Femur (tissue), 1 donor: Measurements from ENCODE around the gene CKAP5.

Experiments used
- DNase-seq: peaks from one replicate; pipeline ENCODE4 v3.0.0-alpha.2; 2017

Gene CKAP5

DNA sequence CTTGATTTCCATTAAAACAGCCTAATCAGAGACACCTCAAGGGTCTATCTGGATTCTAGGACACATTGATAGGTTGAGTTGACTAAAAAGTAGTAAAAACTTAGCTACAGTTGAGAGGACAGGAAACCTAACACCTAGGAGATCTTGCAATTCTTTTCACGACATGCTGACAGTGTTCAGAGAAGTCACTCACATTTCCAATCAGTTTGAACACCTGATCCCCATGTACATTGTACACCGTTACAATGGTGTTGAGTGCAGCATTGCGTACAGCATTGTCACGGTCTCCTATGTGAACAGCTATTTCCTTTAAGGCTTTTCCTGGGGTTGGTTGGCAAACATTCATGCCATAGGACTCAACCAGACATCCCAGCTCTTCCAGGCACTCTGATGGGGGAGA, 84.3 kb downstream of the CKAP5 start:
- no peak for DNase-seq

GRCh38 chr11:46760429-46761128, 85.5 kb downstream of the CKAP5 start:
- no peak for DNase-seq

DNA sequence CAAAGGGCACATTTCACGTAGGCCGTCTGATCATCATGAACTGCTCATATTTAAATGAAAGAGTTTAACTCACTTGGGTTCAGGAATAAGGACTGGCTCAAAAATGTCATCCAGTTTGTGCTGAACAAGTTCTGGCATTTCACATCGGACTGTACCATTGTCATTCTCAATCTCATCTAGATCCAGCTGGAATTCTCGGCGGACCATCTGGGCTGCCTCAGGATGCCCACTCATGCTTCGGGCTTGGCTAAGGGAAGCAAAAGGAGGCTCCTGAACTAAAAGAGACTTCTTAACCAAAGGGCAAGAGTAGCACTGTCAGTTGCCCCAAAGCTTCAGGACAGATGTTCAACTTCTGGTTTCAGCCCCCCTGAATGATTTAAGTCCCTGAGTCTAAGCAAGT, 86.9 kb downstream of the CKAP5 start:
- no peak for DNase-seq

DNA sequence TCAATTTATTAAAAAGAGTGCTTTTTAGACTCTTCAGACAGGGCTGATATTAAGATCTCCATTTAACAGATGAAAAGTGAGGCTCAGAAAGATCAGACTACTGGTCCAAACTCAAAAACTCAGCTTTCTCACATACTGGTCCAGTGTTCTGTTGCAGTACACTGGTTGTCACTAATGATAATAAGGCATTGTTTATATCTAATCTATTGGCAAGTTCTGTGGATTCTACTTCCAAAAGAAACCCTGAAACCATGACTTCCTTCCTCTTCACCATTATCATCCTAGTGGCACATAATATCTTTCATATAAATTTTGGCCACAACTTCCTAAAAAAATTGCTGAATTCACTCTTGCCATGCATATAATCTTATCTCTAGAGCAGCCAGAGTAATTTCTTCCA, 90.1 kb downstream of the CKAP5 start:
- DNase-seq = no peak

- no peak for DNase-seq
Measured at GRCh38 chr11:46747150-46747549, 98.9 kb downstream of the CKAP5 start.

GRCh38 chr11:46745995-46746394, 100.1 kb downstream of the CKAP5 start:
- no peak for DNase-seq

DNA sequence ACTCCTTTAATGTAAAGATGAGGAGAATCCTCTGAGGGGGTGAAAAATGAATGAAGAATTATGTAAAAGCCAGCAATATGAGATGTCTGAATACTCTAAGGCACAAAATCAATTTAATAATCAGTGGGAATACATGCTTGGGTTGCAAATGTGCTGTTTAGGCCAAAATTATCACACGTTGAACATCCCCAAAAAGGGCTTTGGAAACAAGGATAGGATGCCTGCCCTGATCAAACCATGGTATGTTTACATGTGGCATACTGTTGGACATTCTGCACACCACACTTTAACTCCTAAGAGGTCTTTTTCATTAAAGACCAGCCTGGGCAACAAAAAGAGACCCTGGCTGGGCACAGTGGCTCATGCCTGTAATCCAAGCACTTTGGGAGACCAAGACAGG, 100.8 kb downstream of the CKAP5 start:
- DNase-seq = no peak

DNA sequence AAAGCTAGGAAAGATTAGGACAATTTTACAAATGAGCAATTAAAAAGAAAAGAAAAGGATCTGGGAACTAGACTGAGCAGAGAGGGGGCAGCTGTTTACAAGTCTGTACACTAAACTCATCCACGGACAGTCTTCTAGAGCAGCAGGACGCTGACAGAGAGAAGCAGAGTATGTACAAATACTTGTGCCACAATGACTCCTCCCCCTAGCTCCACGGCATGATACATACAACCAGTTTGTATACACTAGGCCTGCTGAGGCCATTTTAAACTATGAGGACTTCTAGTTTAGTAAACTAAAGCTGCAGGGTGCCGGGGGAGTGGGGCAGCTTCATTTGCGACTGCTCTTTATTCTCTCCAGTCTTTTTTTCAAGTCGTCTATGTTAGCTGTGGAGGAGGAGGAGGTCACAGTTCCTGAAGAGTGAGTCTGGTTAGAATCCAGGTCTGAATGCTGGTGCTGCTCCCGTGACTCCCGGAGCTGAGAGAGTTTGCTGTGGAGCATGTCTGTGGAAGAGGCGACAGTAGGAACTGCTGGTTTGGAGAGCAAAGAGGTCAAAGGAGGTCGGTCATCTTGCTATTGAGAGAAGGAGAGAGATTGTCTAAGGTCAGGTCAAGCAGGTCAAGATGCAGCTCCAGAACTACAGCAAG, 102.3 kb downstream of the CKAP5 start:
- DNase-seq = no peak

- no peak for DNase-seq
Measured at GRCh38 chr11:46743043-46743442, 103.0 kb downstream of the CKAP5 start.

GRCh38 chr11:46741600-46742484, 104.2 kb downstream of the CKAP5 start:
- DNase-seq = no peak

DNA sequence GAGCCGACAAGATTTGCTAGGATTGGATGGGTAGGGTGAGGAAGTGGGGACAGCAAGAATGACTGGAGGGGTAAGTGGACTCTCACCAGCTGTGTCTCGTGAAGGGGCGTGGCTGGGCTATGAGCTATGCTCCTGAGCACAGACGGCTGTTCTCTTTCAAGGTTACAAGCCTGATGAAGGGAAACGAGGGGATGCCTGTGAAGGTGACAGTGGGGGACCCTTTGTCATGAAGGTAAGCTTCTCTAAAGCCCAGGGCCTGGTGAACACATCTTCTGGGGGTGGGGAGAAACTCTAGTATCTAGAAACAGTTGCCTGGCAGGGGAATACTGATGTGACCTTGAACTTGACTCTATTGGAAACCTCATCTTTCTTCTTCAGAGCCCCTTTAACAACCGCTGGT, 107.2 kb downstream of the CKAP5 start:
- DNase-seq = no peak

GRCh38 chr11:46737699-46738098, 108.4 kb downstream of the CKAP5 start:
- DNase-seq = no peak

GRCh38 chr11:46736615-46737014, 109.5 kb downstream of the CKAP5 start:
- no peak for DNase-seq

DNA sequence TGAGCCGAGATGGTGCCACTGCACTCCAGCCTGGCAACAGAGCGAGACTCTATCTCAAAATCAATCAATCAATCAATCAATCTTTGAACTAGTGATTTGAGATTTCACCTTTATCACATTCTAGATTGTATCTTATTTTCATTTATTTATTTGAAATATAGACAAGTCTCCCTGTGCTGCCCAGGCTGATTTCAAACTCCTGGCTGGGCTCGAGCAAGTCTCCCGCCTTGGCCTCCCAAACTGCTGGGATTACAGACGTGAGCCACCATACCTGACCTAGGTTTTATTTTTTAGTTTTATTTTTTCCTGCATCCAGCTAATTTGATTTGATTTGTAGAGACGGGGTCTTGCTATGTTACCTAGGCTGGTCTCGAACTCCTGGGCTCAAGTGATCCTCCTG, 109.9 kb downstream of the CKAP5 start:
- DNase-seq = no peak

- DNase-seq = no peak
Measured at GRCh38 chr11:46733234-46733633, 112.8 kb downstream of the CKAP5 start.

- DNase-seq = no peak
Measured at GRCh38 chr11:46731545-46731944, 114.5 kb downstream of the CKAP5 start.

DNA sequence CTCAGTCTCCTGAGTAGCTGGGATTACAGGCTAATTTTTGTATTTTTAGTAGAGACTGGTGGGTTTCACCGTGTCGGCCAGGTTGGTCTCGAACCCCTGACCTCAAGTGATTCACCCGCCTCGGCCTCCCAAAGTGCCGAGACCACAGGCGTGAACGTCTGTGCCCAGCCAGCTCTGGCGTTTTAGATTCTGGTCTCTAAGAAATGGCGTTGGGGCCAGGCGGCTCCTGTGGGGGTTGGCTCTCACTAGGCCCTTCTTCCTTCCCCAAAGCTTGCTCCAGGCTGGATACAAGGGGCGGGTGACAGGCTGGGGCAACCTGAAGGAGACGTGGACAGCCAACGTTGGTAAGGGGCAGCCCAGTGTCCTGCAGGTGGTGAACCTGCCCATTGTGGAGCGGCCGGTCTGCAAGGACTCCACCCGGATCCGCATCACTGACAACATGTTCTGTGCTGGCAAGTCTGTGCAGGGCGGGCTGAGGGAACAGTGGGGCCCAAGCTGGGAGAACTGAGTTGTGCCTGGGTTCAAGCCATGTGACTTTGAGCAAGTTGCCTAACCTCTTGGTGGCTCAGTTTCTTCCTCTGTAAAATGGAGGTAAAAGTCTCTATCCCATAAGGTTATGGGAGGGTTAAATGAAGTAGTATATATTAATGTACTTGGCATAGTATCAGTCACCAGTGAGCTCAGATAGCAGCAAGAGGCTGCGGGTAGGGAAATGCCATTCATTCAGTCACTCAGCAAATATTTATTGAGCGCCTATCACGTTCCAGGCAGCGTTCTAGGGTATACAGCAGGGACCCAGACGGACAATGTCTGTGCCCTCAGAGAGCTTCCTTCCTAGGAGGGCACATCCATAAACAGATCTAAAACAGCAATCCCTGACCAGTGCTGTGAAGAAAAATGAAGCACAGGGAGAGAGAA, 116.7 kb downstream of the CKAP5 start:
- DNase-seq = no peak

GRCh38 chr11:46728659-46729040, 117.4 kb downstream of the CKAP5 start:
- DNase-seq = no peak

DNA sequence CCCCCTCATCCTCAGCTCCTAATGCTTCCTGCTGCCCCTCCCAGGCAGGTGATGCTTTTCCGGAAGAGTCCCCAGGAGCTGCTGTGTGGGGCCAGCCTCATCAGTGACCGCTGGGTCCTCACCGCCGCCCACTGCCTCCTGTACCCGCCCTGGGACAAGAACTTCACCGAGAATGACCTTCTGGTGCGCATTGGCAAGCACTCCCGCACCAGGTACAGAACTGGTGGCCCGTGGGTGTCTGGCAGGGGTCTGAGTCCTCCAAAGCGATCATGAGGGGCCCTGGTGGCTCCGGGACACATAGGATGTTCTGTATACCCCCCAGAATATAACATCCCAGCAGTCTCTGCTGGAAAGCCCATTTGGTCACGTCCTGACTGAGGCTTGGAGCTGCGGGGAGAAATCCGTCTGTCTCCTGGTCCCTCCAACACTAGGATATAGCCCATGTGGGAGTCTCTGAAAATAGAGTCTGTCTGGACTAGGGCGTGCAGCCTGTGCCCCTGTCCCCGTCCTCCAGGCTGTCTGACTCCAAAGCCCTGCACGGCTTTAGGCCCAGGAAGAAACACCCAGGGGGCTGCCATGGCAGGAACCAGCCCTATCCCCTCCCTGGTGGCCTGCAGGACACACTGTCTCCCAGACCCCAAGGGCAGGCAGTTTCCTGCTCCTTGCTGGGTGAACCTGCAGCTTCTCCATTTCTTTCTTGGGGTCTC, 118.0 kb downstream of the CKAP5 start:
- no peak for DNase-seq

GRCh38 chr11:46726206-46726862, 119.7 kb downstream of the CKAP5 start:
- DNase-seq = no peak
